Keratinocyte (primary cell): ENCODE data around the gene FAM204A. TPM values are rescaled to one million over a fixed set of nuclear protein-coding genes. Genes with fewer than 3 reads are reported as not detected.

Source experiments
- DNase-seq: peaks from one replicate; pipeline ENCODE4 v3.0.0-alpha.2; 2011; ENCODE audit warnings: low read depth, missing footprints, low spot score
- FAIRE-seq: peaks from 2 replicates; lab custom pipeline; 2011; peaks lifted over from hg19 to GRCh38; lab: Jason Lieb, UNC
- H2AFZ ChIP-seq: 2 replicates; pipeline ENCODE4 v1.6.0; 2012; ENCODE audit warnings: low read length, control low read depth, inconsistent platforms; ENCODE audit not compliant: control insufficient read depth
- H3K27ac ChIP-seq: 2 replicates; pipeline ENCODE4 v1.5.1; 2011; ENCODE audit warnings: low read length; ENCODE audit not compliant: control insufficient read depth, insufficient read depth
- H3K27me3 ChIP-seq: 3 replicates; pipeline ENCODE4 v1.6.0; 2011; ENCODE audit warnings: low read length; ENCODE audit not compliant: control insufficient read depth, insufficient read depth; ENCODE audit errors: extremely low read depth
- H3K36me3 ChIP-seq, 2 experiments: 2 replicates in 1 of 2; 3 replicates in 1 of 2; pipeline ENCODE4 v1.5.1; 2011; ENCODE audit warnings: low read length in 2 of 2, mild to moderate bottlenecking in 1 of 2; ENCODE audit not compliant: control insufficient read depth in 2 of 2, insufficient read depth in 2 of 2; ENCODE audit errors: extremely low read depth in 1 of 2
- H3K4me1 ChIP-seq: 3 replicates; pipeline ENCODE4 v1.5.1; 2011; ENCODE audit warnings: low read length; ENCODE audit not compliant: control insufficient read depth, insufficient read depth; ENCODE audit errors: extremely low read depth
- H3K4me2 ChIP-seq: 3 replicates; pipeline ENCODE4 v1.6.0; 2011; ENCODE audit warnings: low read depth, low read length; ENCODE audit not compliant: control insufficient read depth, insufficient read depth; ENCODE audit errors: extremely low read depth
- H3K4me3 ChIP-seq, 3 experiments: fragments of 200-600 bp in 1 of 3; sonication (generic) in 1 of 3; 2 replicates in 2 of 3; 3 replicates in 1 of 3; pipeline ENCODE4 v1.5.1; 2011 to 2016; ENCODE audit warnings: low read length in 3 of 3, mild to moderate bottlenecking in 3 of 3, control low read depth in 2 of 3, inconsistent platforms in 1 of 3, low read depth in 1 of 3, mixed read lengths in 1 of 3, mixed run types in 1 of 3, moderate library complexity in 1 of 3; ENCODE audit not compliant: control insufficient read depth in 2 of 3, insufficient read depth in 2 of 3; ENCODE audit errors: extremely low read depth in 1 of 3
- H3K79me2 ChIP-seq: 2 replicates; pipeline ENCODE4 v1.6.0; 2012; ENCODE audit warnings: low read length; ENCODE audit not compliant: control insufficient read depth, insufficient read depth
- H3K9ac ChIP-seq: 3 replicates; pipeline ENCODE4 v1.6.0; 2011; ENCODE audit warnings: low read length; ENCODE audit not compliant: control insufficient read depth, insufficient read depth; ENCODE audit errors: extremely low read depth
- H3K9me1 ChIP-seq: 3 replicates; pipeline ENCODE4 v1.6.0; 2011; ENCODE audit warnings: low read length; ENCODE audit not compliant: control insufficient read depth, insufficient read depth; ENCODE audit errors: extremely low read depth
- H3K9me3 ChIP-seq: 2 replicates; pipeline ENCODE4 v1.5.1; 2012; ENCODE audit warnings: low read depth, low read length; ENCODE audit not compliant: control insufficient read depth
- H4K20me1 ChIP-seq: 3 replicates; pipeline ENCODE4 v1.6.0; 2011; ENCODE audit warnings: low read length; ENCODE audit not compliant: control insufficient read depth, insufficient read depth; ENCODE audit errors: extremely low read depth
- CTCF ChIP-seq, 3 experiments: IDR thresholded peaks in 1 of 3; conservative IDR thresholded peaks in 1 of 3; optimal IDR thresholded peaks in 1 of 3; 2 replicates in 2 of 3; 3 replicates in 1 of 3; pipeline versions ENCODE3 to v1.5.1; 2011; ENCODE audit warnings: low read length in 3 of 3, mild to moderate bottlenecking in 3 of 3, moderate library complexity in 2 of 3, control low read depth in 1 of 3, inconsistent platforms in 1 of 3; ENCODE audit not compliant: insufficient read depth in 2 of 3; ENCODE audit errors: extremely low read depth in 1 of 3
- EZH2 ChIP-seq: IDR thresholded peaks from one replicate; pipeline ENCODE4 v1.6.1; 2012; ENCODE audit warnings: inconsistent platforms, mild to moderate bottlenecking, low read length, moderate library complexity
- dilution Hi-C: fragments of 300-500 bp; cut with MboI; formaldehyde crosslinking; loops from one replicate; pipeline ENCODE4 v1.7.0; 2020; ENCODE audit warnings: low sequenced_read_pairs; ENCODE audit not compliant: extremely low pct_ligation_motif_present
- polyA plus RNA-seq, 5 experiments: library from polyadenylated mRNA; depleted of rRNA in 3 of 5; stranded (reverse) in 3 of 5; stranded (forward) in 1 of 5; unstranded in 1 of 5; fragments of >200 nt; gene quantifications; 1 replicate in 1 of 5; 2 replicates in 3 of 5; 3 replicates in 1 of 5; pipeline versions ENCODE4 v1.2.1 to v1.2.3, GENCODE V29; 2011 to 2012; ENCODE audit warnings: missing spikeins in 2 of 5, low read depth in 1 of 5, low replicate concordance in 1 of 5

The FAM204A gene
- polyA plus RNA-seq, 1 donor (not counting 4 experiments of a cell fraction or from before 2014, with no cell fraction given): 38.6 TPM

- Histone ChIP-seq H3K79me2 (no peaks in the 10 kb centered on the region), H3K4me3 (no peak overlapping the region), H3K27ac (no peak overlapping the region), H3K4me2 (no peak overlapping the region), H3K36me3 (no peaks in the 10 kb centered on the region), H3K9ac (no peak overlapping the region), H2AFZ (no peak overlapping the region), H4K20me1 (no peaks in the 10 kb centered on the region), H3K9me1 (no peaks in the 10 kb centered on the region), H3K4me1 (peaks cover 24% of the 10 kb centered on the region), H3K27me3 (no peaks in the 10 kb centered on the region), H3K9me3 (no peaks in the 10 kb centered on the region)
- DNase-seq: no peak
- no peak for TF ChIP-seq CTCF (optimal IDR thresholded peaks at IDR 0.05 in 1 of 3, IDR thresholded peaks at IDR 0.05 in 1 of 3, conservative IDR thresholded peaks at IDR 0.05 in 1 of 3; ENCODE audit: extremely low read depth in 1 of 3, insufficient read depth in 2 of 3, low read length in 3 of 3)
- TF ChIP-seq EZH2: no peak
- no peak for FAIRE-seq
- dilution Hi-C loops: no loop called here
Observed at GRCh38 chr10:118249714-118250113, 92.4 kb downstream of the FAM204A start.
